DND-41 (cell line): ENCODE measurements around the gene AMPD3.

ENCODE experiments used
- EZH2 ChIP-seq: IDR thresholded peaks from 3 replicates; pipeline ENCODE4 v1.6.1; 2012; ENCODE audit warnings: borderline replicate concordance, low read depth, mild to moderate bottlenecking, moderate library complexity, low read length, inconsistent platforms; ENCODE audit not compliant: severe bottlenecking
- TF ChIP-seq, protein P1 (sequence below): IDR thresholded peaks from 2 replicates; pipeline ENCODE4 v1.5.1; 2012; ENCODE audit warnings: borderline replicate concordance, low read length, moderate library complexity, mild to moderate bottlenecking; ENCODE audit not compliant: poor library complexity, severe bottlenecking; ENCODE audit errors: extremely low read depth

GRCh38 chr11:10488121-10488933 is 33.3 kb downstream of the AMPD3 start:
- no peak for TF ChIP-seq EZH2
- TF ChIP-seq, protein P1, sequence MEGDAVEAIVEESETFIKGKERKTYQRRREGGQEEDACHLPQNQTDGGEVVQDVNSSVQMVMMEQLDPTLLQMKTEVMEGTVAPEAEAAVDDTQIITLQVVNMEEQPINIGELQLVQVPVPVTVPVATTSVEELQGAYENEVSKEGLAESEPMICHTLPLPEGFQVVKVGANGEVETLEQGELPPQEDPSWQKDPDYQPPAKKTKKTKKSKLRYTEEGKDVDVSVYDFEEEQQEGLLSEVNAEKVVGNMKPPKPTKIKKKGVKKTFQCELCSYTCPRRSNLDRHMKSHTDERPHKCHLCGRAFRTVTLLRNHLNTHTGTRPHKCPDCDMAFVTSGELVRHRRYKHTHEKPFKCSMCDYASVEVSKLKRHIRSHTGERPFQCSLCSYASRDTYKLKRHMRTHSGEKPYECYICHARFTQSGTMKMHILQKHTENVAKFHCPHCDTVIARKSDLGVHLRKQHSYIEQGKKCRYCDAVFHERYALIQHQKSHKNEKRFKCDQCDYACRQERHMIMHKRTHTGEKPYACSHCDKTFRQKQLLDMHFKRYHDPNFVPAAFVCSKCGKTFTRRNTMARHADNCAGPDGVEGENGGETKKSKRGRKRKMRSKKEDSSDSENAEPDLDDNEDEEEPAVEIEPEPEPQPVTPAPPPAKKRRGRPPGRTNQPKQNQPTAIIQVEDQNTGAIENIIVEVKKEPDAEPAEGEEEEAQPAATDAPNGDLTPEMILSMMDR = no peak
